Ovary (tissue), 3 donors: ENCODE data around the gene D2HGDH.

ENCODE experiments used
- EP300 ChIP-seq: sonication (generic); formaldehyde crosslinking; IDR thresholded peaks from one replicate; pipeline ENCODE4 v1.6.1; 2017; ENCODE audit warnings: antibody characterized with exemption
- POLR2A ChIP-seq: fragments of 450-650 bp; IDR thresholded peaks from one replicate; pipeline ENCODE4 v1.6.1; 2017; ENCODE audit warnings: antibody characterized with exemption, mild to moderate bottlenecking, moderate library complexity
- TF ChIP-seq, protein P1 (sequence below), 3 donors: fragments of 450-650 bp in 2 of 3; fragments of 200-600 bp in 1 of 3; IDR thresholded peaks; one replicate each; pipeline versions ENCODE4 v1.5.1 to v1.8.0; 2016 to 2022; ENCODE audit warnings: antibody characterized with exemption in 3 of 3, mild to moderate bottlenecking in 1 of 3
- donor health status: DM: no; HTN: no; CAD: no.

DNA sequence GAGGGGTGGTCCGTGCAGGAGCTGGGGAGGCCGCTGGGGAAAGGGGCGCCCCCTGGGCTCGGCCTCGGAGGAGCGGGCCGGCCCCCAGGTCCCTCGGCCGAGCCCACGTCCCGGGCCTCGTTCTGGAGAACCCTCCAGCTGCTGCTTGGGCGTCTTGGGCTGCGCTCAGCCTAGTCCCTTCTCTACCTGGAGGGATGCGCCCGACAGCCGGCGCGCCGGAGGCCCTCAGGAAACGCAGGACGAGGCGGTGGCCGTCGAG, 293 bp upstream of the D2HGDH start:
- no peak for TF ChIP-seq POLR2A
- TF ChIP-seq, protein P1, sequence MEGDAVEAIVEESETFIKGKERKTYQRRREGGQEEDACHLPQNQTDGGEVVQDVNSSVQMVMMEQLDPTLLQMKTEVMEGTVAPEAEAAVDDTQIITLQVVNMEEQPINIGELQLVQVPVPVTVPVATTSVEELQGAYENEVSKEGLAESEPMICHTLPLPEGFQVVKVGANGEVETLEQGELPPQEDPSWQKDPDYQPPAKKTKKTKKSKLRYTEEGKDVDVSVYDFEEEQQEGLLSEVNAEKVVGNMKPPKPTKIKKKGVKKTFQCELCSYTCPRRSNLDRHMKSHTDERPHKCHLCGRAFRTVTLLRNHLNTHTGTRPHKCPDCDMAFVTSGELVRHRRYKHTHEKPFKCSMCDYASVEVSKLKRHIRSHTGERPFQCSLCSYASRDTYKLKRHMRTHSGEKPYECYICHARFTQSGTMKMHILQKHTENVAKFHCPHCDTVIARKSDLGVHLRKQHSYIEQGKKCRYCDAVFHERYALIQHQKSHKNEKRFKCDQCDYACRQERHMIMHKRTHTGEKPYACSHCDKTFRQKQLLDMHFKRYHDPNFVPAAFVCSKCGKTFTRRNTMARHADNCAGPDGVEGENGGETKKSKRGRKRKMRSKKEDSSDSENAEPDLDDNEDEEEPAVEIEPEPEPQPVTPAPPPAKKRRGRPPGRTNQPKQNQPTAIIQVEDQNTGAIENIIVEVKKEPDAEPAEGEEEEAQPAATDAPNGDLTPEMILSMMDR (IDR thresholded peaks at IDR 0.05), result peak in 1 of 3 donors; percentile 3
- no peak for TF ChIP-seq EP300
